Thyroid gland (tissue), 4 donors: ENCODE measurements around the gene KIAA1586.
"Not testable (repeated sequence)": the region's sequence is repeated elsewhere in the genome, so short reads cannot be mapped to it uniquely, and the experiment has no call there.

Source experiments
- CTCF ChIP-seq, 6 experiments: fragments of 200-600 bp in 3 of 6; fragments of 450-650 bp in 3 of 6; sonication (generic) in 3 of 6; IDR thresholded peaks; one replicate each; pipeline ENCODE4 v1.5.1; 2016 to 2019; ENCODE audit warnings: antibody characterized with exemption in 6 of 6, mild to moderate bottlenecking in 2 of 6, inconsistent platforms in 1 of 6, moderate library complexity in 1 of 6
- POLR2A ChIP-seq, 2 donors: fragments of 450-650 bp; IDR thresholded peaks; one replicate each; pipeline ENCODE4 v1.6.1; 2017; ENCODE audit warnings: antibody characterized with exemption in 2 of 2, mild to moderate bottlenecking in 2 of 2, moderate library complexity in 1 of 2

DNA sequence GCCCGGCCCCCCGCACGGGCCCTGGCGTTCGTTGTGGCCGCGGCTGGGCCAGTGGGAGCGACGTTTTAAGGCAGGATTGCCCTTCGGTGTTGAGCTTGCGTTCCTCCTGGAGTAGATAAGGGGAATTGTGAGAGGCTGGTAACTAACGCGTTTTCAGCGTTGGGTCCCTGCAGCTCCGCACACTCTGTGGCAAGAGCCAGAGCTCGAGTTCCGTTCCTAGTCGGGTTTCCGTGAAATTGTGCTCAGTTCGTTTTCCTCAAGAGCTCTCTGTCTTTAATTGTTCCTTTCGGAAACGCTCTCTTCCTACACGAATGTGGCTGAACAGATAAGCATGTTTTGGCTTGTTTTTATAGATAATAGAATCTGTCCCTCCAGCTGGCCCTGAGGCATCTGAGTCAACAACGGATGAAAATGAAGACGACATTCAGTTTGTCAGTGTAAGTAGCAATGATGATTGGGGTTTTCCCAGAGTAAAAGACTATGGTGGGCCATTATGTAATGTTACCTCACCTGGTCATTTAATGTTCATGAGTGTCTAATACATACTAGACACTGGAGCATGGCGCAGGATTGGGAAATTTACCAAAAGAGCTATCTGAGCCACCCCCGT, 44.1 kb downstream of the KIAA1586 start:
- not testable (repeated sequence) for TF ChIP-seq CTCF, POLR2A (IDR thresholded peaks at IDR 0.05)
